KMS-11 (cell line): ENCODE data around the gene MALT1.

Experiments
- H2AFZ ChIP-seq: fragments of 200-600 bp; sonication (generic); 2 replicates; pipeline ENCODE4 v1.6.1; 2016; ENCODE audit warnings: antibody characterized with exemption, mixed run types, low read depth
- H3K27ac ChIP-seq: fragments of 200-600 bp; sonication (generic); 2 replicates; pipeline ENCODE4 v1.6.1; 2016; ENCODE audit warnings: mild to moderate bottlenecking, mixed run types
- H3K27me3 ChIP-seq: fragments of 200-600 bp; sonication (generic); 2 replicates; pipeline ENCODE4 v1.6.1; 2017; ENCODE audit warnings: mild to moderate bottlenecking, low read depth, mixed run types, moderate library complexity; ENCODE audit not compliant: insufficient read depth
- H3K36me3 ChIP-seq: fragments of 200-600 bp; sonication (generic); 2 replicates; pipeline ENCODE4 v1.6.1; 2017; ENCODE audit warnings: mild to moderate bottlenecking, mixed run types; ENCODE audit not compliant: insufficient read depth
- H3K4me1 ChIP-seq: fragments of 200-600 bp; sonication (generic); 2 replicates; pipeline ENCODE4 v1.6.1; 2016; ENCODE audit warnings: mild to moderate bottlenecking, low read depth, mixed run types; ENCODE audit not compliant: poor library complexity, severe bottlenecking
- H3K4me2 ChIP-seq: fragments of 200-600 bp; sonication (generic); 2 replicates; pipeline ENCODE4 v1.7.0; 2016; ENCODE audit warnings: mild to moderate bottlenecking, mixed run types
- H3K4me3 ChIP-seq: fragments of 200-600 bp; sonication (generic); IDR thresholded peaks from 2 replicates; pipeline ENCODE4 v1.6.1; 2017; ENCODE audit warnings: low read depth, low read length, mixed read lengths; ENCODE audit not compliant: insufficient read depth
- H3K79me2 ChIP-seq: fragments of 200-600 bp; sonication (generic); 2 replicates; pipeline ENCODE4 v1.6.1; 2016; ENCODE audit warnings: low read depth, mixed run types; ENCODE audit not compliant: insufficient read depth
- H3K9ac ChIP-seq: fragments of 200-600 bp; sonication (generic); 2 replicates; pipeline ENCODE4 v1.6.1; 2016; ENCODE audit warnings: mild to moderate bottlenecking, mixed run types
- H4K20me1 ChIP-seq: fragments of 200-600 bp; sonication (generic); 2 replicates; pipeline ENCODE4 v1.6.1; 2016; ENCODE audit warnings: mild to moderate bottlenecking, mixed run types; ENCODE audit not compliant: insufficient read depth
- TF ChIP-seq, protein P1 (sequence below): fragments of 200-600 bp; sonication (generic); conservative IDR thresholded peaks from 2 replicates; pipeline ENCODE4 v1.6.1; 2017; ENCODE audit warnings: low read depth, mild to moderate bottlenecking, antibody characterized with exemption, low read length, moderate library complexity, mixed read lengths

MALT1 gene

DNA sequence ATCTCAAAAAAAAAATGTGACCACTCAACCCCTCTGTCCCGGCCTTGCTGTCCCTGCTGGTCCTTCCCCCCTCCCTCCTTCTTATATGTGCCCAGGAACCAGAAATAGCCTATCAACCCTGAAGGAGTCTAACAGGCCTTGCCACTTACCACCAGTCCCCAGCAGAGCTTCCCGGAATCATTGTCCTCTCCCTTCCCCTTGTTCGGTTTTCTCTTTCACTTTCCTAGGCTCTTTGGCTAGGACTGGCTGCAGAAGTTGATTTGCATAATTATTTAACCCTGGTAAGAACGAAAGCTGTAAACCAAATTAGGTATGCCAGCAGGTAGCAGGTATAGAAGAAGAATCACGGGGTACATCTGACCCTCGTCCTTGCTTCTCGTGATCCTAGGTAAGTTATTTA lies 120.8 kb downstream of the MALT1 start:
- Histone ChIP-seq H3K27ac (no peak overlapping the region), H3K4me1 (no peaks in the 10 kb centered on the region)

DNA sequence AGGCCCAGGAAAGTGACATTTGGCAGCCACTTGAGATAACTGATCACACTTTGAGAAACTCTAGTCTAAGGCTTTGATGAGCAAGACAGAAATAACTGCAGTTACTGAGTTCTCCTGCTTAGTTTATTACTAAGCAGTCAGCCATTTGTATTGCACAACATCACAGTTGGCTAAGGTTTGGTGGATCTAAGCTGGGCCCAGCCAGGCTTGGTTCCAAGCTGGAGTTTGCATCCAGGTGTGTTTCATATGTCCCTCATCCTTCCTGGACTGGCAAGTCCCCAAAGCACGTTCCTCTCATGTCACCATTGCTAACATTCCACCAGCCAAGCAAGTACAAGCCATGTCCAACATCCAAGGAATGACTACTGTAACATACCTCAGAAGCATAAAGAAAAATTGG lies 122.1 kb downstream of the MALT1 start:
- no peaks in the 10 kb centered on the region for H3K4me1 ChIP-seq
- TF ChIP-seq, protein P1, sequence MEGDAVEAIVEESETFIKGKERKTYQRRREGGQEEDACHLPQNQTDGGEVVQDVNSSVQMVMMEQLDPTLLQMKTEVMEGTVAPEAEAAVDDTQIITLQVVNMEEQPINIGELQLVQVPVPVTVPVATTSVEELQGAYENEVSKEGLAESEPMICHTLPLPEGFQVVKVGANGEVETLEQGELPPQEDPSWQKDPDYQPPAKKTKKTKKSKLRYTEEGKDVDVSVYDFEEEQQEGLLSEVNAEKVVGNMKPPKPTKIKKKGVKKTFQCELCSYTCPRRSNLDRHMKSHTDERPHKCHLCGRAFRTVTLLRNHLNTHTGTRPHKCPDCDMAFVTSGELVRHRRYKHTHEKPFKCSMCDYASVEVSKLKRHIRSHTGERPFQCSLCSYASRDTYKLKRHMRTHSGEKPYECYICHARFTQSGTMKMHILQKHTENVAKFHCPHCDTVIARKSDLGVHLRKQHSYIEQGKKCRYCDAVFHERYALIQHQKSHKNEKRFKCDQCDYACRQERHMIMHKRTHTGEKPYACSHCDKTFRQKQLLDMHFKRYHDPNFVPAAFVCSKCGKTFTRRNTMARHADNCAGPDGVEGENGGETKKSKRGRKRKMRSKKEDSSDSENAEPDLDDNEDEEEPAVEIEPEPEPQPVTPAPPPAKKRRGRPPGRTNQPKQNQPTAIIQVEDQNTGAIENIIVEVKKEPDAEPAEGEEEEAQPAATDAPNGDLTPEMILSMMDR = no peak
- no peak overlapping the region for H3K4me3 ChIP-seq
- H3K27ac ChIP-seq = no peak overlapping the region
- H3K36me3 ChIP-seq = no peaks in the 10 kb centered on the region
- H2AFZ ChIP-seq = no peak overlapping the region
- H4K20me1 ChIP-seq = no peaks in the 10 kb centered on the region
- no peaks in the 10 kb centered on the region for H3K27me3 ChIP-seq
- H3K79me2 ChIP-seq = no peaks in the 10 kb centered on the region
- no peak overlapping the region for H3K9ac ChIP-seq
- no peak overlapping the region for H3K4me2 ChIP-seq

More for the DNA sequence above, 120.8 kb downstream of the MALT1 start:
- H3K27me3 ChIP-seq = no peaks in the 10 kb centered on the region
- no peaks in the 10 kb centered on the region for H3K79me2 ChIP-seq
- no peak overlapping the region for H3K4me2 ChIP-seq
- no peaks in the 10 kb centered on the region for H3K36me3 ChIP-seq
- H3K4me3 ChIP-seq = no peak overlapping the region
- H4K20me1 ChIP-seq = no peaks in the 10 kb centered on the region
- no peak overlapping the region for H2AFZ ChIP-seq
- H3K9ac ChIP-seq = no peak overlapping the region
- TF ChIP-seq, protein P1 = no peak

DNA sequence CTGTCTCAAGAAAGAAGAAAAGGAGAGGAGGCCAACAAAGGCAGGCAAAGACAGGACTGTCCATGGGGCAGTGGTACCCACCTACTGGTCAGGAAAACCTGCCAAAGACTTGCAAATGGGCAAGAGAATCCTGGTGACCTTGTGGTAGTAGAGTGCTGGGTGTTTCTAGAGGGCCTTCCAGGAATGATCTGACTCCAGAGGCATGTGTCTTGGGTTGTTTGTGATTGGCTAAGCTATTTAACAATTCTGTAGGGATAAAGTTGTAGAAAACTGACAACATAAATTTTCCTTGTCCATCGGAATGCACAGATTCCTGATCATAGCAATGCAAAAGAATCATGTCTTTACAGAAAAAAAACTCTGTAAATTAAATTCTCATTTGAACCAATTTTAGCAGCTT lies 125.0 kb downstream of the MALT1 start:
- Histone ChIP-seq H3K27me3 (no peaks in the 10 kb centered on the region), H3K36me3 (no peaks in the 10 kb centered on the region), H3K4me2 (no peak overlapping the region), H3K4me3 (no peak overlapping the region), H3K27ac (no peak overlapping the region), H3K4me1 (no peaks in the 10 kb centered on the region), H3K9ac (no peak overlapping the region), H2AFZ (no peak overlapping the region), H4K20me1 (no peaks in the 10 kb centered on the region), H3K79me2 (no peaks in the 10 kb centered on the region)
- TF ChIP-seq, protein P1 = no peak

DNA sequence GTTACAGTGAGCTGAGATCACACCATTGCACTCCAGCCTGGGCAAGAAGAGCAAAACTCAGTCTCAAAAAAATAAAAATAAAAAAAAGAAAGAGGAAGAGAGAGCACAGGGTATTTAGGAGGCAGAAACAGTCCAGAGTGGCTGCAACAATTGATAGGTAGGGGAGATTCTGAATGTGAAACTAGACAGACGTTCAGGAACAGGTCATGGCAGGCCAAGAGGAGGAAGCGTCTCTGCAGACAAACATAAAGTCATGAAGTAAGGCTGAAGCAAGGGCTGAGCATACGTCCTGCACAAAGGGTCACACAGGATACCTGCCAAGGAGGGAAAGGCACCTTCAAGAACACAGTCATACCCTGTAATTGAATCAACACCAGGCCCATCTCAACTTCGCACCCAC lies 129.3 kb downstream of the MALT1 start:
- Histone ChIP-seq H3K27ac (no peak overlapping the region), H3K4me3 (no peak overlapping the region), H3K4me1 (no peaks in the 10 kb centered on the region), H3K9ac (no peak overlapping the region), H2AFZ (no peak overlapping the region), H3K27me3 (no peaks in the 10 kb centered on the region), H3K36me3 (no peaks in the 10 kb centered on the region), H3K4me2 (no peak overlapping the region), H4K20me1 (no peaks in the 10 kb centered on the region), H3K79me2 (no peaks in the 10 kb centered on the region)
- TF ChIP-seq, protein P1 = no peak
